ENCODE measurements around the gene ABL1.

The ABL1 gene

DNA sequence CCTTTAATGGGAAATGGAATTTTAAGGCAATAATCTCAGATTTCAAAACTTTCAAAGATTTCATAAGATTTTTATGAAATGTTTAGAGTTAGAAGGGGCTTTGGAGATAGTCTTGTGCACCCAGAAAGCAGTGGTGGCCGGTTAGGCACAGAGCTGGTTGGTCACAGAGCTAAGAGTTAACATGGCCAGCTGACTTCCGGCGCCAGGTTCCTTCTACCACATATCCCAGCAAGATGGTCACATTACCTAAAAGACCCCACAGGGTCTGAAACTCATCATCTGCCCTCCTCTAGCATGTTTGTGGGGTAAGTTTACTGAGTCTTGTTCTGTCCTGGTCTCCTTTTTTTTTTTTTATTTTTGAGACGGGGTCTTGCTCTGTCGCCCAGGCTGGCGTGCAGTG is 42.2 kb downstream of the ABL1 start:
- TF ChIP-seq, protein P1, sequence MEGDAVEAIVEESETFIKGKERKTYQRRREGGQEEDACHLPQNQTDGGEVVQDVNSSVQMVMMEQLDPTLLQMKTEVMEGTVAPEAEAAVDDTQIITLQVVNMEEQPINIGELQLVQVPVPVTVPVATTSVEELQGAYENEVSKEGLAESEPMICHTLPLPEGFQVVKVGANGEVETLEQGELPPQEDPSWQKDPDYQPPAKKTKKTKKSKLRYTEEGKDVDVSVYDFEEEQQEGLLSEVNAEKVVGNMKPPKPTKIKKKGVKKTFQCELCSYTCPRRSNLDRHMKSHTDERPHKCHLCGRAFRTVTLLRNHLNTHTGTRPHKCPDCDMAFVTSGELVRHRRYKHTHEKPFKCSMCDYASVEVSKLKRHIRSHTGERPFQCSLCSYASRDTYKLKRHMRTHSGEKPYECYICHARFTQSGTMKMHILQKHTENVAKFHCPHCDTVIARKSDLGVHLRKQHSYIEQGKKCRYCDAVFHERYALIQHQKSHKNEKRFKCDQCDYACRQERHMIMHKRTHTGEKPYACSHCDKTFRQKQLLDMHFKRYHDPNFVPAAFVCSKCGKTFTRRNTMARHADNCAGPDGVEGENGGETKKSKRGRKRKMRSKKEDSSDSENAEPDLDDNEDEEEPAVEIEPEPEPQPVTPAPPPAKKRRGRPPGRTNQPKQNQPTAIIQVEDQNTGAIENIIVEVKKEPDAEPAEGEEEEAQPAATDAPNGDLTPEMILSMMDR (IDR thresholded peaks at IDR 0.05; ENCODE audit: low read depth, low read length) = no peak
- no peak overlapping the region for H3K4me3 ChIP-seq (ENCODE audit: low read depth, low read length)

DNA sequence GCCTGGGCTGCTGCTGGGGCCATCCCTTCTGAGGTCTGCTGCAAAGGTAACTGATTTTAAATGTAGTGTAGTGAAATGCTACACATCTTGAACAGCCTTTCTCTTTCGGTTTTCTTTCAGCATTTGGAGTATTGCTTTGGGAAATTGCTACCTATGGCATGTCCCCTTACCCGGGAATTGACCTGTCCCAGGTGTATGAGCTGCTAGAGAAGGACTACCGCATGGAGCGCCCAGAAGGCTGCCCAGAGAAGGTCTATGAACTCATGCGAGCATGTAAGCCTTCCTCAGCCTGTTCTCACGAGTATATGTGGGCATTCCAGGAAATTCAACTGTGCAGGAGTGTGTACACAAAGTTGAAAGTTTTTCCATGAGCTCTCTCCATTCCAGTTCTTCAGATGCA is 43.2 kb downstream of the ABL1 start:
- TF ChIP-seq, protein P1 (IDR thresholded peaks at IDR 0.05; ENCODE audit: low read depth, low read length) = no peak
- H3K4me3 ChIP-seq (ENCODE audit: low read depth, low read length) = no peak overlapping the region

DNA sequence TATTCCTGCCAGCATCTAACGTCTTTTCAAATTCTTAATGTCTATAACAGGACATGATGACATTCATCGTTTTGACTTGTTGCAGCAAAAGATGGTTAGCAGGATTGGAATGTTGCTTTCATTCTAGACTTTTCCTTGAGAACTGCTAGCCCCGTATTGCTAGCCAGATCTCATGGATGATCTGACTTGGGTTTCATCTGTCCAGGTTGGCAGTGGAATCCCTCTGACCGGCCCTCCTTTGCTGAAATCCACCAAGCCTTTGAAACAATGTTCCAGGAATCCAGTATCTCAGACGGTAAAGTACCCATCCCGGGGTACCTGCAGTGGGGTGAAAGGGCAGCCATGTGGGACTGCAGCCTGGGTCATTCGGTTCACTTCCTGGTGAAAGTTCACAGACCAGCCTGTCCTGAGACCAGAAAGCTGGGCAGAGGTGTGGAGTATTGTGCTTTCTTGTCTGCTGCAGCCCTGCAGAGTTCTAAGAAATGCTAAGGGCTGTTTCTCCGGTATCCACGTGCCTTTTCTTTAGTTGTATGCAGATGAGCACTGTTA is 44.9 kb downstream of the ABL1 start:
- TF ChIP-seq, protein P1 (IDR thresholded peaks at IDR 0.05; ENCODE audit: low read depth, low read length) = no peak
- H3K4me3 ChIP-seq (ENCODE audit: low read depth, low read length) = no peak overlapping the region

DNA sequence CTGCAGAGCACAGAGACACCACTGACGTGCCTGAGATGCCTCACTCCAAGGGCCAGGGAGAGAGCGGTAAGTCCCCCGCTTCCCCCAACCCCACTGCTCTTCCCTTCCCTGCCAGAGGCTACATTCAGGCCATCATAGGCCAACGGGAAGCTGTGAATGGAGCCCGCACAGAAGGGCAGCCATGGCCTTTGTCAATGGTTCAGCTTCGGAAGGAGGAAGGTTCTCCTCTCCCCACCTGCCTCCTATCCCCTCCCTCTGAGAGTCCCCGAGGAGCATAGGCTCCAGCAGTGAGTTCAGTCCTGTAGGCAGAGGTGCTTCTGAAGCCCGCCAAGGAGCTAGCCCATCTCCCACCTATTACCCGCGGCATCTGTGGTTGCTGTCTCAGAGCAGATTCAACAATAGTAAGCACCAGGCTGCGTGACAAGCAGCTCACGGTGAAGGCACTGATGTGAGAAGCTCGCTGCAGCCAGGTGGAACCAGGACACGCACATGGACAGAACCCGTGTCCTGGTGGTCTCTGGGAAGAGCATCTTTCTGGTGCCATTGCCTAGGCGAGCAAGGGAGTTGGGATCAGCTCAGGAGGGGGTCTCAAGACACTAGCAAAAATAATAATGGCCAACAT is 45.7 kb downstream of the ABL1 start:
- TF ChIP-seq, protein P1 (IDR thresholded peaks at IDR 0.05; ENCODE audit: low read depth, low read length) = no peak
- H3K4me3 ChIP-seq (ENCODE audit: low read depth, low read length) = no peak overlapping the region

DNA sequence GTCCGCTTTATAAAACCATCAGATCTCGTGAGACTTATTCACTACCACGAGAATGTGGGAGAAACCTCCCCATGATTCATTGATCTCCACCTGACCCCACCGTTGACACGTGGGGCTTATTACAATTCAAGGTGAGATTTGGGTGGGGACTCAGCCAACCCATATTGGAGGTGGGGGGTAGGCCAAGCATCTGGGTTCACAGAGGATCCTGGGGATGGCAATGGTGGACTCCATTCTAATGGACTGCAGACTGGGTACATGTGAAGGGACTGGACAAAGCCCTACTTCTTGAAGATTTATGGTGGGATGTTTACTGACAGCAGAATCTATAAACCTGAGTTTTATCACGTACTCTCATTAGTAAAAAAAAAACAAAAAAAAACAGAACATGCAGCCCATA is 46.5 kb downstream of the ABL1 start:
- TF ChIP-seq, protein P1 (IDR thresholded peaks at IDR 0.05; ENCODE audit: low read depth, low read length) = no peak
- H3K4me3 ChIP-seq (ENCODE audit: low read depth, low read length) = no peak overlapping the region

- TF ChIP-seq, protein P1 (IDR thresholded peaks at IDR 0.05; ENCODE audit: low read depth, low read length) = no peak
- H3K4me3 ChIP-seq (ENCODE audit: low read depth, low read length) = no peak overlapping the region
Observed at GRCh38 chr9:130882696-130883225, 47.7 kb downstream of the ABL1 start.

DNA sequence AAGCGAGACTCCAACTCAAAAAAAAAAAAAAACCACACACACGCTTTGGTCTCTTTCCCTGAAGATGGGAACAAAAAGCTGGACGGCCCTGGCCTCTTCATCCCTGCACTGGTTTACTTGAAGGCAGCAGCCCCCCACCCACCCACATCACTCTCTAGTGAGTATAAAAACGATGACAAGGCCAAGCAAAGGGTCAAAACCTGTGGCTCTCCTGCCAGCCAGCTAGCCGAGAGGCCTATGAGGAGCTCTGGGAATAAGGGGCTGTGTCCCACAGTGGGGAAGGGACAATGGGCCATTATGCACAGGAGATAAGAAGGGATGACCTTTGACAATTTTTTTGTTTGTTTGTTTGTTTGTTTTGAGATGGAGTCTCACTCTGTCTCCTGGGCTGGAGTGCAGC is 48.4 kb downstream of the ABL1 start:
- TF ChIP-seq, protein P1 (IDR thresholded peaks at IDR 0.05; ENCODE audit: low read depth, low read length) = no peak

More for the DNA sequence above, 48.4 kb downstream of the ABL1 start:
- H3K4me3 ChIP-seq (ENCODE audit: low read depth, low read length) = no peak overlapping the region
